CD4-positive, alpha-beta T cell treated with Interleukin-6 at 100 ng/mL for 8 hours (primary cell): ENCODE data around the gene FAM193B.
"Not testable (repeated sequence)": the region's sequence is repeated elsewhere in the genome, so short reads cannot be mapped to it uniquely, and the experiment has no call there.

Experiments used
- DNase-seq: peaks from one replicate; pipeline ENCODE4 v3.0.0-alpha.2; 2020; ENCODE audit warnings: mixed read lengths, low spot score

The FAM193B gene

DNA sequence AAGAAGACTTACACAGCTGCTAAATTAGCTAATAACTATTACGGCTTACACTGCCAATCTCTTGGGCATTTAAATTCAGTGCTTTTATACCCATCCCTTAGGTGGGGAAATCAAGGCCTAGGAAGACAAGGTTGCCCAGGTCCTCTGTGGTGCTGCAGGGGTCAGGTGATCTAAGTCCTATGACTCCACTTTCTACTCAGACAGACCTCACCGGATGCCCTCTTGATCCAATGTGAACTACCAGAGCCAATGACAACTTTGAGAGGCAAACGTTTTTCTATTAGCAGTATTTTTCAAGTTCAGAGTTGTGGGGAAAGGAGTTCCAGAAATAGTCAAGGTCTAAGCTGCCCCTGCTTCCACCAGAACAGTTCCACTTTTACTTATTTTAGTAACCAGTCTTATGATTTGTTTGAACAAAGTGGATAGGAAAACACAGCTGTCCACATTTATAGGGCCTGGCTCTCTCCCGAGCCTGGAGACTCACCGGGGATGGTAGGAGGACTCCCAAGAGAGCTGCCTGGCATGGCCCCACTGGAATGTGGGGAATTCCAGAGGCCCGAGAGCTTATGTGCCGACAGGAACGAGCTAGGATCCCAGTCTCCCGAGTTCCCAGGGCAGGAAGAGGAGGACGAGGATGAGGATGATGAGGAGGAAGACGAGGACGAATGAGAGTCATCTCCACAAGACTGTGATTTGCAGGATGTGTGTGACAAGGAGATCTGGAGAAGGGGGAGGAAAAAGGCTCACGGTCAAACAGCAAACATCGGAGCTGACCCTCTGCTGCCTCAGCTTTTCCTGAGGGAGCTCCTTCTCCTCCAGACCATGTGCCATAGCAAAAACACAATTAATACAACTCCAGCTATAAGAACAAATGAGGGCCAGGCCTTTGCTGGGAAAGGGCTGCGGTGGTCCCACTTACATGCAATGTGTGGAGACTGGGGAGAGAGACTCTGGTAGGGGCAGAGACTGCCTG is 16.7 kb downstream of the FAM193B start:
- DNase-seq: no peak

- no peak for DNase-seq
Observed at GRCh38 chr5:177536386-177536785, 18.0 kb downstream of the FAM193B start.

DNA sequence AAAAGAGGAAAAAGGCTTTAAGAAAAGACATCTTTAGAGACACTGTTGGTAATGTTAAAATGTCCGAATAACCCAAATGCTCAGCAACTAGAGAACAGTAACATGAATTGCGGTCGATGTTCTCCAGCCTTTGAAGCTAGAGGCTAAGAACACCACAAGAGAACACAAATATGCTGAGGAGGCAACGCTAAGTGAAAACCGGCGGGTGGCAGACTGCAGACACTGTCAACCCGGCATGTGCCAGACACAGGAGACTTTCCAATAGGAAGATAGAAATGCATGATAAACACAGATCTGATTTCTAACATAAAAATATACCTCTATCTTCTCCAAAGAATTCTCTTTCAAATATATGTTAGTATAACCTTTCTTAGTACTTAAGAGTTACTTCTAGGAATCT is 19.2 kb downstream of the FAM193B start:
- DNase-seq: no peak

- not testable (repeated sequence) for DNase-seq
Observed at GRCh38 chr5:177534433-177534832, 19.9 kb downstream of the FAM193B start.

DNA sequence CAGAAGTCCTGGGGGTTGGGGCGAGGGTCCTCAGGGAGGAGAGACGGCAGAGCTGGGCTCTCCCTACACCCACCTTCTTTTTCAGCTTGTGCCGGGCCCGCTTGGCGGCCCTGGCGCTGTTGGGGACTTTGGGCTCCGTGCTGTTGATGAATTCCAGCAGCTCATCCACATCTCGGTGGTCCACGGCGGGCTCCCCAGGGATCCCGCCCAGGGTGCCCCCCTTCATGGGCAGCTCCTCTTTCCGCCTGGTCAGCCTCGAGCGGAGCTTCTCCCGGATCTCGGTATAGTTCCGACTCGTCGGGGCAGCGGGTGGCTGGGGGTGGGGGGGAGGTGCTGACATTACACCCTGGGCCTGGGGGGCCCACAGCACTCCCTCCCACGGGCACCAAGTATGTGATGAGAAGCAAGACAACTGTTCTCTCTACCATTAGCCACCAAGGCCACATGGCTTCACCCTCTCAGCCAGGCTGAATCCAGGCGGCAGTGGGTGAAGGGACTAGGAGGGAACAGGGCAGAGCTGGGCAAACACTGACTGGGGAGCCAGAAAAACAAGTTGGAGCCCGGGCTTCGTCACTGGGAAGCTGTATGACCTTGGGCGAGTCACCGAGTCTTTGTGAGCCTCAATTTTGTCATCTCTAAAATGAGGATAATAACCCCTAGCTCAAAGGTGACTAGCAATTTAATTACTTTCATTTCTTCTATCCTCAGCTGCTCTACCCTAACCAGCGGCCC is 23.0 kb downstream of the FAM193B start:
- DNase-seq: no peak

DNA sequence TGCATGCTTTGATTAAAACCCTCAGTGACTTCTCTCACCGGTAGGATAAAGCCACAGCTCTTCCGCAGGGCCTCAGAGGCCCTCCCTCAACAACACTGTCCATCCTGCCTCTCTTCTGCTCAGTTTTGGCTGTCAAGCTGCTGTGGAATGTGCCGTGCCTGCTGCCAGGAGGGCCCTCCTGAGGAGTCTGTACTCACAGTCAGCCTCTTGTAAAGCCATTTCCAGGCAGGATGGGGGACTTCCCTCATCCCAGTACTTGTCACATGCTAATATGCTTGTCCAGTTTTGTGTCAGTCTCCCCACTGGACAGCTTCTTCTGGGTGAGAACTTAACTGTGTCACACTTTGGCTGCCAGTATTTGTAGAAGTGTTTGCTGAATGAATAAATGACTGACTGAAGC is 23.7 kb downstream of the FAM193B start:
- no peak for DNase-seq

DNA sequence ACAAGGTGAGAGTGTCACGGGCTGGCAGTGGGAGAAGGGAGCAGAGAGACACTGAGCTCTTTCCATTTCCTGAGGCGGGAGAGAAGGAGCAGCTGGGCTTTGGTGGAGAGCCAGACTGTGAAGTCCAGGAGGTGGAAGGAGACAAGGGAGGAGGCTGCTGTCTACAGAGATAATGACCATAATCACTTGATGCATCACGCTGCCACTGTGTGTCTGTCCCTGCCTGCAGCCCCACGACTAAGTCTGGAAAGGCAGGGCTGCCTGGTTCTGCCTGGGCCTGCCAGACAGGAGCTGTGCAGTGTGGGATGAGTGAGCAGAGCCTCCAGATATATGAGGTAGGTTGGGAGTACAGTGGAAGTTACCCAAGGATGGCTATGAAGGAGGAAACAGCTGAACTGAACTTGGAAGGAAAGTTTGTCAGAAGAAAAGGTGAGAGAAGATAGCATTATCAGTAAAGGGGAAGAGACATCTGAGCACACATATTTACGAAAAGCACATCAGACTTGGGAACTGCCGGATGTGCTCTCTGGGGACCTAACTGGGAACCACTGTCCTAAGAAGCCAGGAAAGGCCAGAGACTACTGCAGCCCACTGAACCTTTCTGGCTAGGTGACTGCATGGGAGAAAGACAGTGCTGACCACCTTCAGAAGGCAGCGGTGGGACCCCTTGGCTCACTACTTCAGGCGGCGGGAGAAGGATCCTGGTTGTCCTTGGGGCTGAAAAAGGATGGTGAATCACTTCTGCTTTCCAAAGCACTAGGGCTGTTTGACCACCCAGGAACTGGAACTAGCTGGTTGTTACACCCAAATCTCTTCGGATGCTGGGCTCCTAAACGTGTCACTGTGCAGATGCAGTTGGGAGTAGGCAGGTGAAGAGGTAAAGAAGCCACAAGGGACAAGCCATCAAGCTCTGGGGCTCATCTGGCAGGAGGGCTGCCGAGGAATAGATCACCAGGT is 24.8 kb downstream of the FAM193B start:
- no peak for DNase-seq

DNA sequence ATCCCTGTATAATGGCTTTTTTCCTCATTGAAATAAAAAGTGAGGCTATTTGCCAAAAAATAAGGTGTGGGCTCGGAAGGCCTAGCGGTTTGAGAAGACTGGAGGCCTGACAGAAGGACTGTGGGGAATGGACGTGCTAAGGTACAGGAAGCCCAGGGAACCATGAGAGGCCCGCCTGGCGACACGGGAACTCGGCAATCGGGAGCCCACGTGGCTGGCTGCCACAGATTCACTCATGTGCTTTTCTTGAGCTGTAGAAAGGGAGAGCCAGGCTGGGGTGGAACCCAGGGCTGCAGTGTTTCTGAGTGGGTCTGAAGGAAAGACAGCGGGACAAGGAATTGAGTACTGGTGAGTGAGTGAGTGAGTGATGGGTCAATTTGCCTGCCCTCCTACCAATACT is 25.7 kb downstream of the FAM193B start:
- DNase-seq: no peak

DNA sequence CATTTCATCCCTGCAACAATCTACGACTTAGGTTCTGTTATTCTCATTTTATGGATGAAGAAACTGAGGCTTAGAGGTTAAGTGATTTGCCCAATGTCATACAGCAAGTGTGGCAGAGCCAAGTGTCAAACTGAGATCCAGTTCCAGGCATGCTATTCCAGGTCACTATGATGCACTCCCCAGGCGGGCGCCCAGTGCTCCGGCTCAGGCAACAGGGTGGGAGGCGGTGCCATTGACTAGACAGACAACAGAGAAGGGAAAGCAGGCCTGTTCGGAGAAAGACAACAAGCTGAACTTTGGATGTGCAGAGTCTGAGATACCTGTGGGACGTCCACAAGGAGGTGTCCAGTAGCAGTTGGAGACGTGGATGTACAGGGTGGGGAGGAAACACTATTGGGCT is 26.8 kb downstream of the FAM193B start:
- DNase-seq: no peak

DNA sequence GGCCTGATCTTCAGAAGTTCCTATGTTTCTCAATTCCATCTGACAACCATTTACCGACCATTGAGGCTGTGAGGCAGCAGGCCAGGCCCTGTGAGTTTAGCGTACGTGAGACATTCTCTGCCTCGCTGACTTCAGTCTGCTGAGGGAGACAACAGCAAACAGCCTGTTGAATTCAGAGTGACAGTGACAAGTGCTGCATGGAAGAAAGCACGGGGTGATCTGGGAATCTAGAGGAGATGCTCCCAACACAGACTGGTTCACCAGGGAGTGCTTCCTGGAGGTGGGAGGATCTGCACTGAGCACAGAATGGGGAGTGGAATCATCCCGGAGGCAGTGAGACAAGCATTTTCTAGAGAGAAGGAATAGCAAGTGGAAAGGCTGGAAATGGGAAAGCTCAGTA is 27.6 kb downstream of the FAM193B start:
- DNase-seq: no peak

GRCh38 chr5:177526191-177526590 is 28.2 kb downstream of the FAM193B start:
- DNase-seq: no peak

- no peak for DNase-seq
Observed at GRCh38 chr5:177524941-177525655, 29.3 kb downstream of the FAM193B start.

GRCh38 chr5:177524539-177524900 is 29.8 kb downstream of the FAM193B start:
- no peak for DNase-seq

DNA sequence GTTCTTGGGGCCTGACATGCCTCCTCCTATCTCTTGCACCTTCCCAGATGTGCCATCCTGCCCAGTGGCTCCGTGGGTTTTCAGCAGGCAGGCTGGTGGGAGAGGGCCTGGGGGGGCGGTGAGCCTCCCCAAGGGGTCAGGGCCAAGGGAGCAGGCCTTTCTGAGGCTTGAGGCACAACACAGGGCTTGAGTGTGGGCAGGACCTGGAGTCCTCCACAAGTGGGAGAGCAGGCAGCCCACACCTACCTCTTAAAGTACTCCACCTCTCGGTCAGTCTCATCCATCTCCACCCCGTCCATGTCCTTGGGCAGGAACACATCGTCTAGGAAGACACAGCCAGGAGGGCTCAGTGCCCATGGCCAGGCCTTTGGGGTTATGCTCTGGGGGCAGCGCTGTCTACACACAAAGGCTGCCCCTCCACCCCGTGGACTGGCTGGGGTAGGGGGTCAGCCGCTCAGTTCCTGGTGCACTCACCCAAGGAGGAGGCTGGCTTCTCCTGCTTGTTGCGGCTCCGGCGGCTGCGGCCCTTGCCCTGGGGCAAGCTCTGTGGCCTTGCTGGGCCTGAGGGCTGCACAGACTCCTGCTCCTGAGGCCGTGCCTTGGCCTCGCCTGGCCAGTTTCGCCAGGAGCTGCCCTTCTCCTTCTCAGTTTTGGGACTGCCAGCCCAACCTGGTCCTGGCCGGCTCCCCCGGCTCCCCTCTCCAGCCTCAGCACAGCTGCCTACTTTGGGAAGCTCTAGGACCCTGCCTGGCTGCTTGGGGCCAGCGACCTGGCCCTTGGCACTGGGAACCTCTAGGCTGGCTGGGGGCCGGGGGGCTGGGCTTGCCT is 30.4 kb downstream of the FAM193B start:
- no peak for DNase-seq

DNA sequence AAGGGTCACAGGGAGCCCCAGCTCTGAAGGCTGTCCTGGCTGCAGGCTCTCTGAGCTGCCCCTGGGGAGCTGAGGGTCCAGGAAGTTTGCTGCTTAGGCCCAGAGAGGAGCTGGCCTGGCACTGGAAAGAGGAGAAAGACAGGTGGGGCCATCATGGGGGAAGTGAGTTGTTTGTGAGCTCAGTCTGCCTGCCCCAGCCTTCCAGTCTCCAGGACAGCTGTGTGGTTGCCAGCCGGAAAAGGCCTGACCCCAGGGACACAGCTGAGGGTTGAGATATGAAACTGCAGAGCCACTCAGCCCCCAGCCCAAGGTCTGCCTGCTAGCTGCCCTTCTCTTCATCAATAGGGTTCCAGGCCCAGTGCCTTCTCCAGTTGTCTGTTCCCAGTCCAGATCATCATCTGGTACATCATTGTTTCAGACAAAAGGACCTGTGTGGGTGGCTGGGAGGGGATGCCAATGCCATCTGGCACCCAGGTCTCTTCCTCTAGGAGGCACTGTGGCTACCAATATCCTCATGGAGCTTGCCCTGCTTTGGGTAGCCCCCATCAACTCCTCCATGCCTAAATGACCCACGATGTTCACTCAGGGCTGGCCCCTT is 33.3 kb downstream of the FAM193B start:
- DNase-seq: no peak

- DNase-seq: no peak
Observed at GRCh38 chr5:177520271-177520670, 34.1 kb downstream of the FAM193B start.

DNA sequence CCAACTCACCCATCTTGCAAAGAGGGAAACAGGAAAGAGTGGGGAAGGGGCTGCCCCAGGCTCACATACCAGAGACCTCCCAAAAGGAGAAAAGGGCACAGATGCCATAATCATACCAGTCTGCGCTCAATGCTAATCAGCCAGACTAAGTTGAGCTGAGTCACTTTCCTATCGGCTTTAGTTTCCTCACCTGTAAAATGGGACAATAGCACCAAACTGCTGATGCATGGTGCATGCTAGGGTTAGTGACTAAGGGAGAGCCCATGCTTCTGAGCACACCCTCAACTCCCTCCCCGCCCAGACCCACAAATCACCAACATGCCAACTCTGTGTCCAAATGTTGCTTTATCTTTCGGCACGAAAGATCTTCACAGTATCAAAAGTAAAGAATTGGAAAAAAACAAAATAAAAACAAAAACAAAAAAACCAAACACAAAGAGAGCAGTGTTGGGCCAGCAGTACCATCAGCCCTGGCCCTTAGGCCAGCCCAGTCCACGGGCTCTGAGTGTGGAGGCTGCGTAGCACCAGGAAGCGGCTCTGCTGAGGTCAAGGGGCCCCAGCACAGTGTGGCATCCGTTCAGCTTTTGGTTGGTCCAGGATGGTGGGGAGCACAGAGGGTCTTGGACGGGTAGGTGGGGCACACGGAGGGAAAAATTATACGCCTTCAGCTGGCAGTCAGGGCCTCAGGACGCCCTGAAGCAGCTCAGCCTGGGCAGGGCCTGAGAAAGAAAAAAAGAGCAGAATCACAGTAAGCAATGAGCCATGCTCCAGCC is 34.7 kb downstream of the FAM193B start:
- no peak for DNase-seq

- peak; percentile 95 for DNase-seq
Observed at GRCh38 chr5:177516601-177517568, 37.5 kb downstream of the FAM193B start, which contains the start of gene DDX41. Gene DDX41, minus strand, starts transcription at chr5:177516961. Its CDS starts 16 bp downstream, at chr5:177516945.
